GM21390 (cell line): ENCODE data around the gene SCP2.

Experiments
- ATAC-seq: cut with Tn5 transposase; IDR thresholded peaks from one replicate; pipeline ENCODE4 v1.9.1; 2021; ENCODE audit not compliant: unreplicated experiment

SCP2 gene

GRCh38 chr1:53026254-53026653, 99.2 kb downstream of the SCP2 start:
- ATAC-seq = no peak

- ATAC-seq = no peak
These were observed 104.7 kb downstream of the SCP2 start for GRCh38 chr1:53031732-53032131.

- ATAC-seq = no peak
These were observed 110.1 kb downstream of the SCP2 start for GRCh38 chr1:53037159-53037558.

GRCh38 chr1:53038566-53038965, 111.5 kb downstream of the SCP2 start:
- ATAC-seq = no peak

GRCh38 chr1:53043271-53043670, 116.2 kb downstream of the SCP2 start:
- ATAC-seq = no peak

- ATAC-seq = no peak
These were observed 117.8 kb downstream of the SCP2 start for GRCh38 chr1:53044926-53045325.

- ATAC-seq = no peak
These were observed 119.9 kb downstream of the SCP2 start for GRCh38 chr1:53046930-53047329.

GRCh38 chr1:53047737-53048736, 121.0 kb downstream of the SCP2 start:
- ATAC-seq = no peak

- ATAC-seq = no peak
These were observed 122.0 kb downstream of the SCP2 start for GRCh38 chr1:53048960-53049573.

- no peak for ATAC-seq
These were observed 122.5 kb downstream of the SCP2 start for GRCh38 chr1:53049574-53049967.

GRCh38 chr1:53050310-53050709, 123.2 kb downstream of the SCP2 start:
- ATAC-seq = no peak

- no peak for ATAC-seq
These were observed 124.6 kb downstream of the SCP2 start for GRCh38 chr1:53051676-53052075.

GRCh38 chr1:53057127-53057526, 130.1 kb downstream of the SCP2 start:
- no peak for ATAC-seq

GRCh38 chr1:53060579-53060978, 133.5 kb downstream of the SCP2 start:
- no peak for ATAC-seq

GRCh38 chr1:53061123-53061858, 134.2 kb downstream of the SCP2 start:
- ATAC-seq = no peak

- no peak for ATAC-seq
These were observed 135.0 kb downstream of the SCP2 start, which contains the start of gene PODN for GRCh38 chr1:53061859-53062707. Gene PODN (plus strand): TSS chr1:53062213. CDS start chr1:53069856, 7,643 bp downstream.

- ATAC-seq = no peak
These were observed 135.9 kb downstream of the SCP2 start for GRCh38 chr1:53062708-53063591.

GRCh38 chr1:53063744-53064515, 136.9 kb downstream of the SCP2 start:
- no peak for ATAC-seq

GRCh38 chr1:53065391-53065790, 138.3 kb downstream of the SCP2 start:
- no peak for ATAC-seq
